C4-2B (cell line): ENCODE results near the gene ADARB2.

Experiments
- H3K27ac ChIP-seq: fragments of 450-650 bp; 2 replicates; pipeline ENCODE4 v1.5.1; 2017
- ZFX ChIP-seq: fragments of 450-650 bp; IDR thresholded peaks from 2 replicates; pipeline ENCODE4 v1.6.1; 2017
- TF ChIP-seq, protein P1 (sequence below): fragments of 450-650 bp; conservative IDR thresholded peaks from 2 replicates; pipeline ENCODE4 v1.5.1; 2017; ENCODE audit warnings: mild to moderate bottlenecking

Gene ADARB2

DNA sequence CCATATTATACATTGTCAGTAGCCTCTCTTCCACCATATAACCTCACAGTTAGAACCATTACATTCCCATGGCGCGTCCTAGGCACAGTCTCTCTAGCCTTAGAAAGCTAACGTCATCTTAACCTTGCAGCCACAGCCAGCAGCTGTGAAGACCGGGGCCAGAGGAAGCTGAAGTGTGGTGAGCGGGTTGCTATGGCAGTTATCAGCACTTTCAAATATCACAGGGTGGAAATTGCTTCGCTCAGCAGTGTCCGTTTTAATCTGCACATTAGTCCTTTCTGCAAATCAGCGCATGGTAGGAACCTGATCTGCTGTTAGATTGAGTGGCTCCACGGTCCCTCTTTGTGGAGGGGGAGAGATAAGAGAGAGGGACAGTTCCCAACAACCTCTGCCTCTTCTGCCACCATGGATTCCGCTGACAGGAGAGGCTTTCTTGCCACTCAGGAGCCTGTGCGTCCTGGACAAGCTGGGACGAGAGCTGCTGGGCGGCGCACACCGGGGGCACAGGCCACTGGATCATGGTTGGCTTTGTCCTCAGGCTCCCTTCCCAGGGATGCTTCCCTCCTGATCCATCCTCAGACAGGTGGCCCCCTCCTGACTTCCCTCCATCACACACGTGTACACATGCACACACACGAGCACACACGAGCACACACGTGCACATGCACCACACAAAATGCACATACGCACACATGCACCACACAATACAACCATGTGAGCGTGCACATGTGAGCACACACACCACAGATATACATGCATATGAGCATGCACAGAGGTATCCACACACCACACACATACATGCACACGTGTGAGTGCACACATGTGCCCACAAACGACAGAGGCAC is 587.3 kb downstream of the ADARB2 start:
- no peak for TF ChIP-seq ZFX
- TF ChIP-seq, protein P1, sequence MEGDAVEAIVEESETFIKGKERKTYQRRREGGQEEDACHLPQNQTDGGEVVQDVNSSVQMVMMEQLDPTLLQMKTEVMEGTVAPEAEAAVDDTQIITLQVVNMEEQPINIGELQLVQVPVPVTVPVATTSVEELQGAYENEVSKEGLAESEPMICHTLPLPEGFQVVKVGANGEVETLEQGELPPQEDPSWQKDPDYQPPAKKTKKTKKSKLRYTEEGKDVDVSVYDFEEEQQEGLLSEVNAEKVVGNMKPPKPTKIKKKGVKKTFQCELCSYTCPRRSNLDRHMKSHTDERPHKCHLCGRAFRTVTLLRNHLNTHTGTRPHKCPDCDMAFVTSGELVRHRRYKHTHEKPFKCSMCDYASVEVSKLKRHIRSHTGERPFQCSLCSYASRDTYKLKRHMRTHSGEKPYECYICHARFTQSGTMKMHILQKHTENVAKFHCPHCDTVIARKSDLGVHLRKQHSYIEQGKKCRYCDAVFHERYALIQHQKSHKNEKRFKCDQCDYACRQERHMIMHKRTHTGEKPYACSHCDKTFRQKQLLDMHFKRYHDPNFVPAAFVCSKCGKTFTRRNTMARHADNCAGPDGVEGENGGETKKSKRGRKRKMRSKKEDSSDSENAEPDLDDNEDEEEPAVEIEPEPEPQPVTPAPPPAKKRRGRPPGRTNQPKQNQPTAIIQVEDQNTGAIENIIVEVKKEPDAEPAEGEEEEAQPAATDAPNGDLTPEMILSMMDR = no peak
- H3K27ac ChIP-seq = no peak overlapping the region

GRCh38 chr10:1148855-1149605 is 588.3 kb downstream of the ADARB2 start:
- H3K27ac ChIP-seq = no peak overlapping the region

DNA sequence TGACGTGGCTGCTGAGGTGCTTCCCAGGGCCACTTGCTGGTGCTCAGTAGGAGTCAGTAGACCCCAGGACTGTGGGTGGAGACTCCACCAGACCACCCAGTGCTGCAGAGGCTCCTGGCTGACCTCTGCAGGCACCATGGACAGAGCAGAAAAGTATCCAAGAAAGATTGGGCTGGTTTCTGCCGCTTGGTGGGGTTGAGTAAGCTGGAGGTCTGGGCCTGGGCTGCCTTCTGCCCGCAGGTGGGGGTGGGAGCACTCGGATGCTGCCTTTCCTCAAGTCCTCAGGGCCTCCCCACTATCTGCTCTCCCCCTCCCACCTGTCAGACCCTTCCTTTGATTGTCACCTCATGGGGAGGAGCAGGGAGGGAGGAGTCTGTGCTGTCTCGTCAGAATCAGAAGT is 589.5 kb downstream of the ADARB2 start:
- no peak overlapping the region for H3K27ac ChIP-seq
- TF ChIP-seq, protein P1 = no peak
- TF ChIP-seq ZFX = no peak

More at GRCh38 chr10:1148855-1149605, 588.3 kb downstream of the ADARB2 start:
- TF ChIP-seq ZFX = no peak
- TF ChIP-seq, protein P1 = no peak

GRCh38 chr10:1142596-1142995 is 594.7 kb downstream of the ADARB2 start:
- TF ChIP-seq ZFX = no peak
- TF ChIP-seq, protein P1 = peak; percentile 46
- H3K27ac ChIP-seq = no peak overlapping the region

- TF ChIP-seq, protein P1 = no peak
- no peak for TF ChIP-seq ZFX
- H3K27ac ChIP-seq = no peak overlapping the region
Observed at GRCh38 chr10:1141701-1142100, 595.6 kb downstream of the ADARB2 start.

DNA sequence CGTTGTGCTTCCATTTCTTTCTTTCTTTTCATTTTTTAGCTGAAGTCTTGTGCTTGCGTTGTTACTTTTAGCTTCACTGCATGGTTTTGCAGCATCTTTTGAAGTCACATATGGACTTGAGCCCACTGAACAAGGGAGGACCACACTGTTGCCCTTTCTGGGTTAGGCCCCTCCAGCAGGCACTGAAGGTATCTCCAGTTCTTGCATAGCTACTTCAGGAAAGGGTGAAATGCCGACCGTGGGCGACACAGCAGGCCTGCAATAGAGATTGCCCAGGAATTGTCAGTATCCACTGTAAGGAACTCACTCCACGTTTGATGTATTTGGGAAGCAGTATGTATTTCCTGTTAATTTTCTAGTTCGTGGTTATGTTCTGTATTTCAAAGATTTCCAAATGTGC is 596.1 kb downstream of the ADARB2 start:
- no peak overlapping the region for H3K27ac ChIP-seq
- TF ChIP-seq ZFX = no peak
- TF ChIP-seq, protein P1 = no peak

DNA sequence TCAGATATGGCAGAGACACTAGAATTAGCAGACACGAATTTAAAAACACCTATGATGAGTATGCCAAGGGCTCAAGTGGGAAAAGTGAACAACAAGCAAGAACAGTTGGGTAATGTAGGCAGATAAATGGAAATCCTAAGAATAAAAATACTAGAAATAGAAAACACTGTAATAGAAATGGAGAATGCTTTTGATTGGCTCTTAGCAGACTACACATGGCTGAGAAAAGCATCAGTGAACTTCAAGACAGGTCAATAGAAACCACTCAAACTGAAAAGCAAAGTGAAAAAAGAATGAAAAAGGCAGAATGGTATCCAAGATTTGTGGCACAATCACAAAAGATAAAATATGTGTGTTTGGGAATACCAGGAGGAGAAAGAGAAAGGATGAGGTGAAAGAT is 598.8 kb downstream of the ADARB2 start:
- H3K27ac ChIP-seq = no peak overlapping the region
- no peak for TF ChIP-seq ZFX
- TF ChIP-seq, protein P1 = no peak
